K562 (cell line): ENCODE measurements around the gene ZBTB39. TPM values are rescaled to one million over a fixed set of nuclear protein-coding genes. Genes with fewer than 3 reads are reported as not detected.
A peak's percentile ranks its signal among the peaks of the same experiment; 100 is the strongest.

ENCODE experiments used
- ARHGAP35 ChIP-seq: fragments of 450-650 bp; IDR thresholded peaks from 2 replicates; pipeline ENCODE4 v1.6.1; 2018; ENCODE audit not compliant: partially characterized antibody
- CBFA2T3 ChIP-seq: fragments of 450-650 bp; IDR thresholded peaks from 2 replicates; pipeline ENCODE4 v1.6.1; 2017
- FOXJ2 ChIP-seq: fragments of 200-800 bp; sonication (Bioruptor generic); IDR thresholded peaks from 2 replicates; pipeline ENCODE4 v1.6.1; 2016; ENCODE audit warnings: missing genetic modification characterization, missing compliant biosample characterization
- HEY1 ChIP-seq: fragments of 250-450 bp; sonication (Bioruptor Pico); IDR thresholded peaks from 2 replicates; pipeline ENCODE4 v1.5.0; 2020; ENCODE audit warnings: mild to moderate bottlenecking, moderate library complexity, borderline replicate concordance
- MCM5 ChIP-seq: fragments of 450-650 bp; IDR thresholded peaks from 2 replicates; pipeline ENCODE4 v1.6.1; 2016; ENCODE audit warnings: low read depth
- TOE1 ChIP-seq, 2 experiments: fragments of 450-650 bp in 1 of 2; sonication (generic) in 1 of 2; formaldehyde crosslinking in 1 of 2; IDR thresholded peaks; 2 replicates each; pipeline versions ENCODE4 v1.7.1 to v1.8.0; 2016 to 2022; ENCODE audit warnings: borderline replicate concordance in 2 of 2, mild to moderate bottlenecking in 2 of 2, antibody characterized with exemption in 1 of 2, inconsistent platforms in 1 of 2, low read depth in 1 of 2, missing genetic modification reagents in 1 of 2, moderate library complexity in 1 of 2
- ZBTB11 ChIP-seq, 3 experiments: fragments of 200-800 bp in 1 of 3; fragments of 250-450 bp in 1 of 3; fragments of 450-650 bp in 1 of 3; sonication (Bioruptor Pico) in 1 of 3; sonication (Bioruptor generic) in 1 of 3; formaldehyde crosslinking in 1 of 3; IDR thresholded peaks; 2 replicates each; pipeline versions ENCODE4 v1.6.1 to v1.8.0; 2016 to 2022; ENCODE audit warnings: mild to moderate bottlenecking in 2 of 3, missing genetic modification characterization in 2 of 3, missing compliant biosample characterization in 1 of 3, moderate library complexity in 1 of 3
- polyA plus RNA-seq, 8 experiments: library from polyadenylated mRNA; depleted of rRNA in 4 of 8; stranded (reverse) in 5 of 8; unstranded in 3 of 8; fragments of >200 nt; fragmentation: Nextera tagmentation in 2 of 8; fragmentation: Illumina TruSeq in 1 of 8; extraction: Ambion mirVana in 2 of 8; extraction: Trizol in 1 of 8; gene quantifications; 2 replicates each; pipeline versions ENCODE4 v1.2.1 to v1.2.3, GENCODE V29; 2011 to 2014; ENCODE audit warnings: inconsistent platforms in 1 of 8, missing spikeins in 1 of 8
- total RNA-seq, 7 experiments: library from RNA; depleted of rRNA in 6 of 7; stranded (reverse); fragments of >200 nt in 6 of 7; fragmentation: Illumina TruSeq in 2 of 7; extraction: Trizol in 2 of 7; gene quantifications; 2 replicates each; pipeline versions ENCODE4 v1.2.1 to v1.2.3, GENCODE V29; 2011 to 2021; ENCODE audit warnings: low replicate concordance in 1 of 7
- TF ChIP-seq, protein P1 (sequence below): fragments of 450-650 bp; IDR thresholded peaks from 2 replicates; pipeline ENCODE4 v1.6.1; 2016; ENCODE audit warnings: mild to moderate bottlenecking, moderate library complexity

The ZBTB39 gene
- total and polyA plus RNA-seq, 9 of the 15 experiments (the other 6 are each of a cell fraction or from before 2014, with no cell fraction given) = 3.3 to 13.3 (median 8.6) TPM

DNA sequence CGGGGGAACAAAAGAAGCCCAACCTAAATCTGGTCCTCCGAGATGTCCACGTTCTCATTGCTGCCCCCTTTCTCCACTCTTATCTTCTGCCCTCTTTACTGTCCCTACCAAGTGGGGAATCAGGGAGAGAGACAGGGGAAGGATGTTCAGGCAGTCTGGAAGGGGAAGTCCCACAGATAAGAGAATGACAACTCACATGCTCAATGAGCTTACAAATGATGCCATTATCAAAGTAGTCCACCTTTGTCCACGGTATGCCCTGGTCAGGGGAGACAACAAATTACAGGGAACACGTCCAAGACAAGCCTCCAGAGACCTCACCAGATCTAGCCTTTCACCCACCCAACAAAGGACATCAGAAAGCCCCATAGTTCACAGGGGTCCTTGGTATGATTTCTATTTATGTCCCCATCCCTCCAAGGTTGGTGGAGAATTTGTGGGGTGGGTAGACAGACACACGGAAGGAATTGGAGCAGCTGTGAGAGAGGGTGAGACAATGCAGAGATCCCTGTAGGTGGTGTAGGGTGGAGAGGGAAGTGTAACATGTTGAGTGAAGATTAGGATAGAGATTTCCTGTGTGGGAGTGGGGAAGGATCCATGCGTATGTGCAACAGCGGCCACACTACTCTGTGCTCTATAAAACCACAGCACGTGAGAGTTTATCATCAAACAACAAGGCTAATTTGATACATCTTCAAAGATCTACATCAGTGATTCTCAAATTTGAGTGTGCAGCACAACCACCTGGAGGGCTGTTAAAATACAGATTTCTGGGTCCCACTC, 32.9 kb upstream of the ZBTB39 start (continued):
- TF ChIP-seq, protein P1, sequence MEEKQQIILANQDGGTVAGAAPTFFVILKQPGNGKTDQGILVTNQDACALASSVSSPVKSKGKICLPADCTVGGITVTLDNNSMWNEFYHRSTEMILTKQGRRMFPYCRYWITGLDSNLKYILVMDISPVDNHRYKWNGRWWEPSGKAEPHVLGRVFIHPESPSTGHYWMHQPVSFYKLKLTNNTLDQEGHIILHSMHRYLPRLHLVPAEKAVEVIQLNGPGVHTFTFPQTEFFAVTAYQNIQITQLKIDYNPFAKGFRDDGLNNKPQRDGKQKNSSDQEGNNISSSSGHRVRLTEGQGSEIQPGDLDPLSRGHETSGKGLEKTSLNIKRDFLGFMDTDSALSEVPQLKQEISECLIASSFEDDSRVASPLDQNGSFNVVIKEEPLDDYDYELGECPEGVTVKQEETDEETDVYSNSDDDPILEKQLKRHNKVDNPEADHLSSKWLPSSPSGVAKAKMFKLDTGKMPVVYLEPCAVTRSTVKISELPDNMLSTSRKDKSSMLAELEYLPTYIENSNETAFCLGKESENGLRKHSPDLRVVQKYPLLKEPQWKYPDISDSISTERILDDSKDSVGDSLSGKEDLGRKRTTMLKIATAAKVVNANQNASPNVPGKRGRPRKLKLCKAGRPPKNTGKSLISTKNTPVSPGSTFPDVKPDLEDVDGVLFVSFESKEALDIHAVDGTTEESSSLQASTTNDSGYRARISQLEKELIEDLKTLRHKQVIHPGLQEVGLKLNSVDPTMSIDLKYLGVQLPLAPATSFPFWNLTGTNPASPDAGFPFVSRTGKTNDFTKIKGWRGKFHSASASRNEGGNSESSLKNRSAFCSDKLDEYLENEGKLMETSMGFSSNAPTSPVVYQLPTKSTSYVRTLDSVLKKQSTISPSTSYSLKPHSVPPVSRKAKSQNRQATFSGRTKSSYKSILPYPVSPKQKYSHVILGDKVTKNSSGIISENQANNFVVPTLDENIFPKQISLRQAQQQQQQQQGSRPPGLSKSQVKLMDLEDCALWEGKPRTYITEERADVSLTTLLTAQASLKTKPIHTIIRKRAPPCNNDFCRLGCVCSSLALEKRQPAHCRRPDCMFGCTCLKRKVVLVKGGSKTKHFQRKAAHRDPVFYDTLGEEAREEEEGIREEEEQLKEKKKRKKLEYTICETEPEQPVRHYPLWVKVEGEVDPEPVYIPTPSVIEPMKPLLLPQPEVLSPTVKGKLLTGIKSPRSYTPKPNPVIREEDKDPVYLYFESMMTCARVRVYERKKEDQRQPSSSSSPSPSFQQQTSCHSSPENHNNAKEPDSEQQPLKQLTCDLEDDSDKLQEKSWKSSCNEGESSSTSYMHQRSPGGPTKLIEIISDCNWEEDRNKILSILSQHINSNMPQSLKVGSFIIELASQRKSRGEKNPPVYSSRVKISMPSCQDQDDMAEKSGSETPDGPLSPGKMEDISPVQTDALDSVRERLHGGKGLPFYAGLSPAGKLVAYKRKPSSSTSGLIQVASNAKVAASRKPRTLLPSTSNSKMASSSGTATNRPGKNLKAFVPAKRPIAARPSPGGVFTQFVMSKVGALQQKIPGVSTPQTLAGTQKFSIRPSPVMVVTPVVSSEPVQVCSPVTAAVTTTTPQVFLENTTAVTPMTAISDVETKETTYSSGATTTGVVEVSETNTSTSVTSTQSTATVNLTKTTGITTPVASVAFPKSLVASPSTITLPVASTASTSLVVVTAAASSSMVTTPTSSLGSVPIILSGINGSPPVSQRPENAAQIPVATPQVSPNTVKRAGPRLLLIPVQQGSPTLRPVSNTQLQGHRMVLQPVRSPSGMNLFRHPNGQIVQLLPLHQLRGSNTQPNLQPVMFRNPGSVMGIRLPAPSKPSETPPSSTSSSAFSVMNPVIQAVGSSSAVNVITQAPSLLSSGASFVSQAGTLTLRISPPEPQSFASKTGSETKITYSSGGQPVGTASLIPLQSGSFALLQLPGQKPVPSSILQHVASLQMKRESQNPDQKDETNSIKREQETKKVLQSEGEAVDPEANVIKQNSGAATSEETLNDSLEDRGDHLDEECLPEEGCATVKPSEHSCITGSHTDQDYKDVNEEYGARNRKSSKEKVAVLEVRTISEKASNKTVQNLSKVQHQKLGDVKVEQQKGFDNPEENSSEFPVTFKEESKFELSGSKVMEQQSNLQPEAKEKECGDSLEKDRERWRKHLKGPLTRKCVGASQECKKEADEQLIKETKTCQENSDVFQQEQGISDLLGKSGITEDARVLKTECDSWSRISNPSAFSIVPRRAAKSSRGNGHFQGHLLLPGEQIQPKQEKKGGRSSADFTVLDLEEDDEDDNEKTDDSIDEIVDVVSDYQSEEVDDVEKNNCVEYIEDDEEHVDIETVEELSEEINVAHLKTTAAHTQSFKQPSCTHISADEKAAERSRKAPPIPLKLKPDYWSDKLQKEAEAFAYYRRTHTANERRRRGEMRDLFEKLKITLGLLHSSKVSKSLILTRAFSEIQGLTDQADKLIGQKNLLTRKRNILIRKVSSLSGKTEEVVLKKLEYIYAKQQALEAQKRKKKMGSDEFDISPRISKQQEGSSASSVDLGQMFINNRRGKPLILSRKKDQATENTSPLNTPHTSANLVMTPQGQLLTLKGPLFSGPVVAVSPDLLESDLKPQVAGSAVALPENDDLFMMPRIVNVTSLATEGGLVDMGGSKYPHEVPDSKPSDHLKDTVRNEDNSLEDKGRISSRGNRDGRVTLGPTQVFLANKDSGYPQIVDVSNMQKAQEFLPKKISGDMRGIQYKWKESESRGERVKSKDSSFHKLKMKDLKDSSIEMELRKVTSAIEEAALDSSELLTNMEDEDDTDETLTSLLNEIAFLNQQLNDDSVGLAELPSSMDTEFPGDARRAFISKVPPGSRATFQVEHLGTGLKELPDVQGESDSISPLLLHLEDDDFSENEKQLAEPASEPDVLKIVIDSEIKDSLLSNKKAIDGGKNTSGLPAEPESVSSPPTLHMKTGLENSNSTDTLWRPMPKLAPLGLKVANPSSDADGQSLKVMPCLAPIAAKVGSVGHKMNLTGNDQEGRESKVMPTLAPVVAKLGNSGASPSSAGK = no peak
- TF ChIP-seq ZBTB11 (CRISPR knock-in tag; IDR thresholded peaks at IDR 0.05) (peak in 1 of 3 experiments; percentile 45; a peak in 1 of 6 replicates), CBFA2T3 (peak; percentile 96), MCM5 (no peak), HEY1 (no peak), TOE1 (IDR thresholded peaks at IDR 0.05; ENCODE audit: borderline replicate concordance) (no peak), TOE1 (CRISPR knock-in tag; IDR thresholded peaks at IDR 0.05; ENCODE audit: borderline replicate concordance, low read depth) (no peak), FOXJ2 (tag) (no peak), ARHGAP35 (no peak)
